Neural cell (in vitro differentiated cells): Measurements from ENCODE around the gene ZBTB7A. TPM values are rescaled to one million over a fixed set of nuclear protein-coding genes. Genes with fewer than 3 reads are reported as not detected.

Source experiments
- H2AFZ ChIP-seq: fragments of 200-600, 300-800 bp; sonication (generic), shearing (Covaris generic); 2 replicates; pipeline ENCODE4 v1.6.0; 2014; ENCODE audit warnings: low read depth, mild to moderate bottlenecking, antibody characterized with exemption, low read length, moderate library complexity
- H3F3A ChIP-seq: fragments of 200-600 bp; shearing (Covaris generic); 2 replicates; pipeline ENCODE4 v1.6.1; 2016; ENCODE audit warnings: mild to moderate bottlenecking, moderate library complexity, mixed read lengths, antibody characterized with exemption, low read length; ENCODE audit not compliant: insufficient read depth, poor library complexity, severe bottlenecking
- H3K27ac ChIP-seq: fragments of 200-600, 300-800 bp; sonication (generic), shearing (Covaris generic); 2 replicates; pipeline ENCODE4 v1.5.1; 2014; ENCODE audit warnings: mild to moderate bottlenecking, low read length, moderate library complexity
- H3K27me3 ChIP-seq: fragments of 300-800, 200-600 bp; sonication (generic), shearing (Covaris generic); 2 replicates; pipeline ENCODE4 v1.6.0; 2014; ENCODE audit warnings: mild to moderate bottlenecking, low read depth, low read length, moderate library complexity; ENCODE audit not compliant: insufficient read depth
- H3K36me3 ChIP-seq: fragments of 300-800, 200-600 bp; sonication (generic), shearing (Covaris generic); 2 replicates; pipeline ENCODE4 v1.5.1; 2014; ENCODE audit warnings: mild to moderate bottlenecking, antibody characterized with exemption, low read length, moderate library complexity; ENCODE audit not compliant: insufficient read depth
- H3K4me2 ChIP-seq: fragments of 300-800, 200-600 bp; sonication (generic), shearing (Covaris generic); 2 replicates; pipeline ENCODE4 v1.6.0; 2014; ENCODE audit warnings: mild to moderate bottlenecking, low read length
- H3K4me3 ChIP-seq: fragments of 300-800, 200-600 bp; sonication (generic), shearing (Covaris generic); 2 replicates; pipeline ENCODE4 v1.5.1; 2014; ENCODE audit warnings: mild to moderate bottlenecking, low read length, moderate library complexity
- H3K79me2 ChIP-seq: fragments of 200-600 bp; shearing (Covaris generic); replicated peaks from 2 replicates; pipeline ENCODE4 v1.6.0; 2014; ENCODE audit warnings: mild to moderate bottlenecking, low read length, moderate library complexity; ENCODE audit not compliant: insufficient read depth
- H3K9ac ChIP-seq: fragments of 300-800, 200-600 bp; sonication (generic), shearing (Covaris generic); 2 replicates; pipeline ENCODE4 v1.6.1; 2016; ENCODE audit warnings: mild to moderate bottlenecking, low read length, mixed read lengths
- H3K9me2 ChIP-seq: fragments of 200-600 bp; shearing (Covaris generic); 2 replicates; pipeline ENCODE4 v1.6.1; 2016; ENCODE audit warnings: mild to moderate bottlenecking, low read length, mixed read lengths; ENCODE audit not compliant: insufficient read depth
- H3K9me3 ChIP-seq: fragments of 200-600, 300-800 bp; sonication (generic), shearing (Covaris generic); 2 replicates; pipeline ENCODE4 v1.6.1; 2016; ENCODE audit warnings: mild to moderate bottlenecking, mixed run types, low read length, moderate library complexity, mixed read lengths
- H4K20me1 ChIP-seq: fragments of 200-600 bp; shearing (Covaris generic); 2 replicates; pipeline ENCODE4 v1.6.1; 2016; ENCODE audit warnings: mild to moderate bottlenecking, mixed run types; ENCODE audit not compliant: insufficient read depth
- CTCF ChIP-seq: fragments of 450-650 bp; IDR thresholded peaks from 2 replicates; pipeline ENCODE4 v1.5.1; 2014; ENCODE audit warnings: antibody characterized with exemption, mild to moderate bottlenecking, moderate library complexity; ENCODE audit not compliant: poor library complexity, severe bottlenecking
- EP300 ChIP-seq: fragments of 450-650 bp; conservative IDR thresholded peaks from 2 replicates; pipeline ENCODE4 v1.6.1; 2014; ENCODE audit warnings: antibody characterized with exemption, mild to moderate bottlenecking, moderate library complexity; ENCODE audit not compliant: poor library complexity, severe bottlenecking
- EZH2 ChIP-seq: fragments of 200-600, 300-800 bp; shearing (Covaris generic), sonication (generic); IDR thresholded peaks from 2 replicates; pipeline ENCODE4 v1.6.1; 2014; ENCODE audit warnings: antibody characterized with exemption, low read length, borderline replicate concordance, mild to moderate bottlenecking; ENCODE audit not compliant: insufficient read depth, poor library complexity, severe bottlenecking
- MXI1 ChIP-seq: fragments of 450-650 bp; conservative IDR thresholded peaks from 2 replicates; pipeline ENCODE4 v1.6.1; 2014; ENCODE audit warnings: antibody characterized with exemption, mild to moderate bottlenecking; ENCODE audit not compliant: poor library complexity, severe bottlenecking
- POLR2AphosphoS5 ChIP-seq: IDR thresholded peaks from 2 replicates; pipeline ENCODE4 v1.6.1; 2012
- RAD21 ChIP-seq: fragments of 450-650 bp; conservative IDR thresholded peaks from 2 replicates; pipeline ENCODE4 v1.6.1; 2014; ENCODE audit warnings: antibody characterized with exemption, mild to moderate bottlenecking, moderate library complexity
- REST ChIP-seq: IDR thresholded peaks from 2 replicates; pipeline ENCODE4 v1.6.1; 2012; ENCODE audit warnings: borderline replicate concordance
- SMC3 ChIP-seq: fragments of 450-650 bp; conservative IDR thresholded peaks from 2 replicates; pipeline ENCODE4 v1.6.1; 2014; ENCODE audit warnings: antibody characterized with exemption, mild to moderate bottlenecking, moderate library complexity; ENCODE audit not compliant: poor library complexity
- TAF1 ChIP-seq: IDR thresholded peaks from 2 replicates; pipeline ENCODE4 v1.6.1; 2012; ENCODE audit warnings: low read depth
- polyA plus RNA-seq: library from polyadenylated mRNA; depleted of rRNA; stranded (reverse); fragments of >200 nt; gene quantifications from 2 replicates; pipeline ENCODE4 v1.2.3, GENCODE V29; 2014

The ZBTB7A gene
- polyA plus RNA-seq, 1 donor from 2014 or later = 1.7 TPM

- TF ChIP-seq POLR2AphosphoS5 (no peak), CTCF (no peak), EZH2 (no peak), RAD21 (no peak), SMC3 (no peak), EP300 (no peak), REST (no peak), TAF1 (no peak), MXI1 (no peak)
- H3K9me3 ChIP-seq = no peaks in the 10 kb centered on the region
- no peak overlapping the region for H3K27ac ChIP-seq
- no peaks in the 10 kb centered on the region for H4K20me1 ChIP-seq
- no peaks in the 10 kb centered on the region for H3K79me2 ChIP-seq
- no peak overlapping the region for H3K4me3 ChIP-seq
- H3K9me2 ChIP-seq = no peaks in the 10 kb centered on the region
- H2AFZ ChIP-seq = no peak overlapping the region
- H3K4me2 ChIP-seq = no peak overlapping the region
- no peaks in the 10 kb centered on the region for H3K36me3 ChIP-seq
- H3F3A ChIP-seq = no peaks in the 10 kb centered on the region
- no peak overlapping the region for H3K9ac ChIP-seq
- H3K27me3 ChIP-seq = no peaks in the 10 kb centered on the region
Observed at GRCh38 chr19:4108767-4109625, 42.3 kb upstream of the ZBTB7A start.

- no peaks in the 10 kb centered on the region for H3K36me3 ChIP-seq
- no peaks in the 10 kb centered on the region for H3K27me3 ChIP-seq
- no peak overlapping the region for H2AFZ ChIP-seq
- no peak overlapping the region for H3K4me3 ChIP-seq
- H3F3A ChIP-seq = no peaks in the 10 kb centered on the region
- TF ChIP-seq POLR2AphosphoS5 (no peak), EZH2 (no peak), SMC3 (no peak), EP300 (no peak), REST (no peak), TAF1 (no peak), MXI1 (no peak), RAD21 (no peak), CTCF (no peak)
- no peaks in the 10 kb centered on the region for H3K9me3 ChIP-seq
- no peaks in the 10 kb centered on the region for H4K20me1 ChIP-seq
- H3K9ac ChIP-seq = no peak overlapping the region
- no peak overlapping the region for H3K27ac ChIP-seq
- H3K9me2 ChIP-seq = no peaks in the 10 kb centered on the region
- H3K79me2 ChIP-seq = no peaks in the 10 kb centered on the region
- no peak overlapping the region for H3K4me2 ChIP-seq
Observed at GRCh38 chr19:4103080-4103433, 36.4 kb upstream of the ZBTB7A start.
